Panc1 (cell line): Measurements from ENCODE around the gene DPH6.

Source experiments
- POLR2AphosphoS5 ChIP-seq: IDR thresholded peaks from 2 replicates; pipeline ENCODE4 v1.6.1; 2012; ENCODE audit warnings: mild to moderate bottlenecking, low read depth, low read length, moderate library complexity
- SIN3A ChIP-seq: IDR thresholded peaks from 2 replicates; pipeline ENCODE4 v1.6.1; 2012; ENCODE audit warnings: low read depth, mild to moderate bottlenecking, low read length, moderate library complexity, borderline replicate concordance; ENCODE audit not compliant: insufficient read depth
- TCF7L2 ChIP-seq: IDR thresholded peaks from 2 replicates; pipeline ENCODE4 v1.6.1; 2011; ENCODE audit warnings: mild to moderate bottlenecking, low read depth, low read length, inconsistent platforms
- TF ChIP-seq, protein P1 (sequence below): fragments of 450-650 bp; IDR thresholded peaks from 2 replicates; pipeline ENCODE4 v1.5.1; 2017; ENCODE audit warnings: mild to moderate bottlenecking

DNA sequence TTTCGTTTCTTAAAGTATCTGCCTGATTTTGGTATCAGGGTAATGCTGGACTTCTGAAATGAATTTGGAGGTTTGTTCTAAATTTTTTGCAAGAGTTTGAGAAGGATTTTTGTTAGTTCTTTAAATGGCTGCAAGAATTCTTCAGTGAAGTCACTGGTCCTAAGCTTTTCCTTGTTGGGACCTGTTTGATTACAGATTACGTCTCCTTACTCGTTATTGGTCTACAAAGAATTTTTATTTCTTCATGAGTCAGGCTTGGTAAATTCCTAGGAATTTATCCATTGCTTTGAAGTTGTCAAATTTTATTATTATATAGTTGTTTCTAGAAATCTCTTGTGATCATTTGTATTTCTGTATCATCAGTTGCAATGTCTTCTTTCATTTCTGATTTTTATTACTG, 196.0 kb downstream of the DPH6 start:
- TF ChIP-seq, protein P1, sequence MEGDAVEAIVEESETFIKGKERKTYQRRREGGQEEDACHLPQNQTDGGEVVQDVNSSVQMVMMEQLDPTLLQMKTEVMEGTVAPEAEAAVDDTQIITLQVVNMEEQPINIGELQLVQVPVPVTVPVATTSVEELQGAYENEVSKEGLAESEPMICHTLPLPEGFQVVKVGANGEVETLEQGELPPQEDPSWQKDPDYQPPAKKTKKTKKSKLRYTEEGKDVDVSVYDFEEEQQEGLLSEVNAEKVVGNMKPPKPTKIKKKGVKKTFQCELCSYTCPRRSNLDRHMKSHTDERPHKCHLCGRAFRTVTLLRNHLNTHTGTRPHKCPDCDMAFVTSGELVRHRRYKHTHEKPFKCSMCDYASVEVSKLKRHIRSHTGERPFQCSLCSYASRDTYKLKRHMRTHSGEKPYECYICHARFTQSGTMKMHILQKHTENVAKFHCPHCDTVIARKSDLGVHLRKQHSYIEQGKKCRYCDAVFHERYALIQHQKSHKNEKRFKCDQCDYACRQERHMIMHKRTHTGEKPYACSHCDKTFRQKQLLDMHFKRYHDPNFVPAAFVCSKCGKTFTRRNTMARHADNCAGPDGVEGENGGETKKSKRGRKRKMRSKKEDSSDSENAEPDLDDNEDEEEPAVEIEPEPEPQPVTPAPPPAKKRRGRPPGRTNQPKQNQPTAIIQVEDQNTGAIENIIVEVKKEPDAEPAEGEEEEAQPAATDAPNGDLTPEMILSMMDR: no peak
- TF ChIP-seq TCF7L2 (no peak; the same call in 1 of the 2 replicates), POLR2AphosphoS5 (no peak), SIN3A (no peak)
